Measurements from ENCODE around the gene ARHGDIG.
"Not testable (repeated sequence)": the region's sequence is repeated elsewhere in the genome, so short reads cannot be mapped to it uniquely, and the experiment has no call there.

Gene ARHGDIG

DNA sequence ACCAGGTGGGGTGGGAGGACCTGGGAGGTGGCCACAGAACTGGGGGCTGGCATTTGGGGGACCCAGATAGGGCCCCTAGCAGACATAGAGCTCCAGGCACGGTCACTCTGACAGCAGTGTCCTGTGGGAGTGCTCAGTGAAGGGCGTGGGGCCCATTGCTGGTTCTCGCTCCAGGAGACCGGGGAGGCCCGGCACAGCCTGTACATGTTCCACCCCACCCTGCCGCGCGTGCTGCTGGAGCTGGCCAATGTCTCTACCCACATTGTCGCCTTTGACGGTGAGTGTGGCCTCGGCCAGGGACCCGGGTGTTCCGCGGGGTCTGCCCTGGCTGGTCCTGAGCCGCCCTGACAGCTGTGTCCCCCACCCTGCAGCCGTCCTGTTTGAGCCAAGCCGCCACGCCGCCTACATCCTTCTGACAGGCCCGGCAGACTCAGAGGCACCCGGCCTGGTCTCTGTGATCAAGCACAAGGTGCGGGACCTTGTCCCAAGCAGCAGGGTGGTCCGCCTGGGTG lies 15.9 kb upstream of the ARHGDIG start:
- DNase-seq: no peak

DNA sequence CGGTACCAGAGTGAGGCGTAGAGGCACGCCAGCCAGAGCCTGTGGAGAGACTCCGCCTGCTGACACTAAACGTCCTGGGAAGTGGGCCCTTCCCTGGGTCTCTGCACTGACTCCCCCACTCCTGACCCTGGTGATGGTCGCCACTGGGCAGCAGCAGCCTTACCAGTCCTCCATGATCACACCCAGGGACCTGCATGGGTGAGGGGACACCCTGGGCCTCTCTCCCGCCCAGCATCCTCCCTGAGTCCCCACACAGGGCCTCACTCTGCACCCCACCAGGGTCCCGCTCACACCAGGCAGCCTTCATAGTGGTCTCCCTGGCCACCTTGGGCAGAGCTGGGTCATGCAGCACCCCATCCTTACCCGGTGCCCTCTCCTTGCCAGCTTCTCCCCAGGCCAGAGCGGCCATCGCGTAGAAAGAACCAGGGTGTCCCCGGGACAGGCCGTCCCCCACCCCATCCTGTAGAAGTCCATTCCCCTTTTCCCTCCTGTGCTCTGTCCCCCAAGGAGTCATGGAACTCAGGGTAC lies 15.3 kb upstream of the ARHGDIG start:
- no peak for DNase-seq

- DNase-seq: peak; percentile 16 to 26
Measured at GRCh38 chr16:265711-266110, 14.7 kb upstream of the ARHGDIG start.

GRCh38 chr16:266258-267164 lies 13.9 kb upstream of the ARHGDIG start:
- DNase-seq: no peak

GRCh38 chr16:267562-267961 lies 12.8 kb upstream of the ARHGDIG start:
- DNase-seq: not testable (repeated sequence)

DNA sequence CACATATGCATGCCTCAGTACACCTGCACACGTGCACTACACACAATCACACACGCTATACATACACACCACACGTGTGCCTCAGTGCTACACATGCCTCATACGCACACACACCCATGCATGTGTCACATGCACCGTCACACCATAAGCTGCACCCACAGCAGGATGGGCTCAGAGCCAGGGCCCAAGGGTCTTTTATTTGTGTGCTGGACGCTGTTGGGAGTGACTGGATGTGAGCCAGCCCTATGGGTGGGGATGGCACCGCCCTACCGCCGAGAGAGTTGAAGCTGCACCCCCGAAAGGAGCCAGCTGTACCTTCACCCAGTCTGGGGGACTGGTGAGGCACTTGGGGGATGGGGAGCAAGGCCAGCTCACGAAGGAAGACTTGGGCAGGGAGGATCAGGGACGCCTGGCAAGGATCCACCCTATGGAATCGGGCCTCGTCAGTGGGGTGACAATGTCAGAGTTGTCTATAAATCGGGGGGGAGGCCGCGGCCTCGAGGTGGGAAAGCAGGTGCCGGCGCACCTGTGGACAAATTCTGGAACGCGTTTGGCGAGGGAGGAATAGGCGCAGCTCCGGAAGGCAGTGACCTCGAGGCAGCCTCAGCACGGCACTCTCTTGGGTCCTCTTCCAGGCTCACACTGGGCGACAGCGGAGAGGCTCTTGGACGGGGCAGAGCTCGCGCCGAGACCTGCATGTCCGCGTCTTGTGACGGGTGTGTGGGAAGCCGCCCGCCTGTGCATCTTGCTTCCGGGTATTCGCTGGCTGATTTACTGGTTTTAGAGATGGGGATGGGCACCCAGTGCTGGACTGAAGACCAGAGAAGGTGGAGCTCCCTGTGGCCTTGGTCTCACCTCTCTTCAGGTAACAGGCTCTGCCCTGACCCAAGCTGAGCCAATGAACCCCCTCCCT lies 12.0 kb upstream of the ARHGDIG start:
- DNase-seq: no peak

DNA sequence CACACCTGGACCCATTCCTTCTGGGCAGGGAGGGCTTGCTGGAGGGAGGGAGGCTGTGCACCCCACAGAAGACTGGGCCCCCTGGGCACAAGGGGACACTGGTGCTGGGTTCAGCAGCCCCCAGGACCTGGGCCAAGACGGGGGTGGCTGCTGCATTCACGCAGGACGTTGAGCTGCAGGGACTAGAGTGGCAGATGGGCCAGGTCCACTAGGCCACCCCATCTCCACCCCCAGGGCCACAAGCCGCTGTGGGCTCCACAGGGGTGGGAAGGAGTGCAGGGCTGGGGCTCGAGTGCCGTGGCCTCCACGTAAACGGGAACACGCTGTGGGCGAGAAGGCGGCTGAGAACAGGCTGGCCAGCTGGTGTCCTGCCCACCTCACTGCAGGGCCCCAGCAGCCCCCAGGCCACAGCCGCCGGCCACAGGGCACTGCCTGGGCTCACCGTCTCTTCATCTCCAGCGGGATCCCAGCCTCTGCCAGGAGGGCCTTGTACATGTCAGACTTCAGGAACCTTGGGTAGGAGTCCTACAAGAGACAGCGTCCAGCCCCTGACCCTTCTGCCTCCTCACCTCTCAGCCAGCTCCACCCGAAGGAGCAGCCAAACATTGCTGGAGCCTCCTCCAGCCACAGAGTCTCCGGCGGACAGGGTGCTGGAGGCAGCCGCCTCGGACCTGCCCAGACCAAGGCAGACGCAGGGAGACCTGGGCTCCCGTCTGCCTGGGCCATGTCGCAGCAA lies 11.2 kb upstream of the ARHGDIG start:
- no peak for DNase-seq

- no peak for DNase-seq
Measured at GRCh38 chr16:270381-271255, 9.8 kb upstream of the ARHGDIG start.

GRCh38 chr16:272633-273546 lies 7.5 kb upstream of the ARHGDIG start:
- DNase-seq: no peak

DNA sequence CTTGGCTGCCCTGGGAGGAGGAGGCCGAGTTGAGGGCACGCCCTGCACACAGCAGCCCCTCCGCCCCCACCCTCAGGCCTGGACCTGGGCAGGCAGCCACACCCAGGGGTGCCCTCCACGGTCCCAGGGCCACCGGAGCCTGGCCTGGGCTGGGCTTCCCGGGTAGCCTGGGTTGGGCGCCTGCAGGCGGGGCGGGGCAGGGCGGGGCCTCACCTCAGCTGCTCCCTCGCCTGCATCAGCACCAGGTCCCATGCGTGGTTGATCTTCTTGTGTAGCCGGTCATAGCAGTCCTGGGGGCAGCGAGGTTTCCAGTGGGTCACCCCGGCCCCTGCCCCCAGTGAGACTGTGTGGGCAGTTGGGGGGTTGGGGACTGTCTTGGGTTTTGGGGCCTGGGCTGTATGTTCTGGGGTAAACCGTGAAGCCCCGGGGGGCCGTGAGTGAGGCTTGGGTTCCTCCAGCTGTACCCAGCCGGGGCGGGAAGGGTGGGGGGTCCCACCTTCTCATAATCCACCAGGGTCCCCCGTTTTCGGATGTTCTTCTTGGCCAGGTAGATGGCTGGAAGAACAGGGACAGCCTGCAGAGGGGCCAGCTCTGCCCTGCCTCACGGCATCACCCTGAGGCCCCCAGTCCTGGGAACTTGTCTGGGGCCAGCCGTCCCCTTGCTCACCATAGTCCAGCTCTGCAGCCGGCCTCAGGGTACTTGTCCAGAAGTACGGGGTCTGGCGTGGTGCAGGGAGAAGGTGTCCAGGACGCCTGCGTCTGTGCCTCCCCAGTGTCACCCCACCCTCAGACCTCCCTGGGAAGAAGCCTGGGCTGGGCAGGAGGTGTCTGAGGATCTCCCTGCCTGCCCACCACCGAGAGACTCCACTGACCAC lies 6.6 kb upstream of the ARHGDIG start:
- no peak for DNase-seq

- peak; percentile 10 to 22 for DNase-seq
Measured at GRCh38 chr16:275041-275641, 5.2 kb upstream of the ARHGDIG start.

- DNase-seq: no peak
Measured at GRCh38 chr16:275786-276232, 4.6 kb upstream of the ARHGDIG start, which contains the start of gene RGS11. Gene RGS11 (minus strand): TSS chr16:275944. CDS start chr16:275911, 33 bp downstream.

DNA sequence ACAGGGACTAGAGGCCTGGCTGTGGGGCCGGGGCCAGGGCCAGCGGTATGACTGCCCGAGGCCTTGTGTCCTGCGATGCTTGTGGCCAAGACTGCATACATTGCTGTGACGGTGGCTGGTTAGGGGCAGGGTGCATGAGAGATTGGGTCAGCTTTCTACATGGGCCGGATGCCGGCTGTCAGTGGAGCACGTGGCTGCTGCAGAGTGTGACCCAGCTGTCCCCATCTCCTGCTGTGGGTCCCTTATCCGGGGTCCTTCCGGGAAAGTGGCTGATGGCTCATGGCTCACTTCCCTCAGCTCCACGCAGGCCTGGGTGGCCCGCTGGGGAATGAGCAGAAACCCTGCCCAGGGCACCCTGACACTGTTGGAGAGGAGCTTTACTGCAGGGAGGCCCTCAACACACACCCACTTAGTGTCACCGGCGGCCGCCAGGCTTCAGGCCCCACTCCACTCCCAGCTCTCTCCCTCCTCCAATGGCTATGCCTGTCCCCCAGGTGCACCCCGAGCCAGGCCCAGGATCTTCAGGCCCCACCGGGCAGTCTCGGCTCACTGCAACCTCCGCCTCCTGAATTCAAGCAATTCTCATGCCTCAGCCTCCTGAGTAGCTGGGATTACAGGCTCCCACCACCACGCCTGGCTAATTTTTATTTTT lies 3.8 kb upstream of the ARHGDIG start:
- DNase-seq: no peak

- peak; percentile 13 to 29 for DNase-seq
Measured at GRCh38 chr16:278863-279366, 1.5 kb upstream of the ARHGDIG start.

DNA sequence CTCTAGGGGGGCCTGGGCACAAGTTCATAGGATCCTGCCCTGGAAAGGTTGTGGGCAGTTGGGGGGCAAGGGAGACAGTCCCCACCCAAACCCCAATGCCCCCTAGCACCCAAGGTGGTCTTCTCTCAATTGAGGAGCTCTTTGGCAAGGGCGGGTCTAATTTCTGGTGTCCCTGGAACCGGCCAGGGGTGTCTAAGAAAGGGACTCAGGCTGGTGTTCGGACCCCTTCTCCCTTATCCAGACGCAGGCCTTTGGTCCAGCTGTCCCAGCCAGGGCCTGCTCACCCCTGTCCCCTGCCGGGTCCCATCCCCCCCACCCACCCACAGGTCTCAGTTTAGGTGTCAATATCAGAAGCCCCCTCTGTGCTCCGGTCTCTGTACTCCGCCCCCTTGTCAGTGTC lies 860 bp upstream of the ARHGDIG start:
- DNase-seq: no peak

- no peak for DNase-seq
Measured at GRCh38 chr16:280005-280460, 358 bp upstream of the ARHGDIG start.

- no peak for DNase-seq
Measured at GRCh38 chr16:280991-281659, 734 bp downstream of the ARHGDIG start.
